ENCODE data around the gene EPHB4.

Gene EPHB4

GRCh38 chr7:100852048-100852872 lies 24.9 kb upstream of the EPHB4 start, which contains the start of gene SLC12A9:
TSS of gene SLC12A9 (plus strand) at chr7:100852713. CDS start at chr7:100854198, 1,485 bp downstream.
- H3K4me3 ChIP-seq (ENCODE audit: low read length) = peak within 1 kb of the TSS; percentile 66
- TF ChIP-seq CTCF (conservative IDR thresholded peaks at IDR 0.05; ENCODE audit: low read depth, low read length) = peak; percentile 86
- peak; percentile 34 for DNase-seq (ENCODE audit: low read depth)

GRCh38 chr7:100847360-100847759 lies 20.0 kb upstream of the EPHB4 start:
- no peak for DNase-seq (ENCODE audit: low read depth)
- no peak overlapping the region for H3K4me3 ChIP-seq (ENCODE audit: low read length)
- TF ChIP-seq CTCF (conservative IDR thresholded peaks at IDR 0.05; ENCODE audit: low read depth, low read length) = no peak

- no peak for TF ChIP-seq CTCF (conservative IDR thresholded peaks at IDR 0.05; ENCODE audit: low read depth, low read length)
- DNase-seq (ENCODE audit: low read depth) = no peak
- no peak overlapping the region for H3K4me3 ChIP-seq (ENCODE audit: low read length)
These were observed 13.3 kb upstream of the EPHB4 start for GRCh38 chr7:100840470-100841100.

- no peak for DNase-seq (ENCODE audit: low read depth)
- no peak for TF ChIP-seq CTCF (conservative IDR thresholded peaks at IDR 0.05; ENCODE audit: low read depth, low read length)
- no peak overlapping the region for H3K4me3 ChIP-seq (ENCODE audit: low read length)
These were observed 12.0 kb upstream of the EPHB4 start for GRCh38 chr7:100839361-100839760.

GRCh38 chr7:100837099-100837836 lies 9.9 kb upstream of the EPHB4 start:
- peak; percentile 69 for DNase-seq (ENCODE audit: low read depth)
- TF ChIP-seq CTCF (conservative IDR thresholded peaks at IDR 0.05; ENCODE audit: low read depth, low read length) = no peak
- peak overlapping the region; percentile 45 for H3K4me3 ChIP-seq (ENCODE audit: low read length)

GRCh38 chr7:100836812-100837098 lies 9.4 kb upstream of the EPHB4 start:
- no peak for DNase-seq (ENCODE audit: low read depth)
- peak overlapping the region; percentile 45 for H3K4me3 ChIP-seq (ENCODE audit: low read length)
- TF ChIP-seq CTCF (conservative IDR thresholded peaks at IDR 0.05; ENCODE audit: low read depth, low read length) = no peak
